Choroid plexus epithelial cell (primary cell): ENCODE measurements around the gene TOMM7.
"Not testable (repeated sequence)": the region's sequence is repeated elsewhere in the genome, so short reads cannot be mapped to it uniquely, and the experiment has no call there.

Experiments
- DNase-seq: peaks from one replicate; pipeline ENCODE4 v3.0.0-alpha.2; 2010; ENCODE audit warnings: low read depth
- H3K4me3 ChIP-seq: 2 replicates; pipeline ENCODE4 v1.5.1; 2011; ENCODE audit warnings: low read depth, mild to moderate bottlenecking, control low read depth, low read length, moderate library complexity
- TF ChIP-seq, protein P1 (sequence below): conservative IDR thresholded peaks from 2 replicates; pipeline ENCODE4 v1.5.1; 2011; ENCODE audit warnings: low read depth, mild to moderate bottlenecking, control low read depth, inconsistent platforms, low read length, moderate library complexity

Gene TOMM7

DNA sequence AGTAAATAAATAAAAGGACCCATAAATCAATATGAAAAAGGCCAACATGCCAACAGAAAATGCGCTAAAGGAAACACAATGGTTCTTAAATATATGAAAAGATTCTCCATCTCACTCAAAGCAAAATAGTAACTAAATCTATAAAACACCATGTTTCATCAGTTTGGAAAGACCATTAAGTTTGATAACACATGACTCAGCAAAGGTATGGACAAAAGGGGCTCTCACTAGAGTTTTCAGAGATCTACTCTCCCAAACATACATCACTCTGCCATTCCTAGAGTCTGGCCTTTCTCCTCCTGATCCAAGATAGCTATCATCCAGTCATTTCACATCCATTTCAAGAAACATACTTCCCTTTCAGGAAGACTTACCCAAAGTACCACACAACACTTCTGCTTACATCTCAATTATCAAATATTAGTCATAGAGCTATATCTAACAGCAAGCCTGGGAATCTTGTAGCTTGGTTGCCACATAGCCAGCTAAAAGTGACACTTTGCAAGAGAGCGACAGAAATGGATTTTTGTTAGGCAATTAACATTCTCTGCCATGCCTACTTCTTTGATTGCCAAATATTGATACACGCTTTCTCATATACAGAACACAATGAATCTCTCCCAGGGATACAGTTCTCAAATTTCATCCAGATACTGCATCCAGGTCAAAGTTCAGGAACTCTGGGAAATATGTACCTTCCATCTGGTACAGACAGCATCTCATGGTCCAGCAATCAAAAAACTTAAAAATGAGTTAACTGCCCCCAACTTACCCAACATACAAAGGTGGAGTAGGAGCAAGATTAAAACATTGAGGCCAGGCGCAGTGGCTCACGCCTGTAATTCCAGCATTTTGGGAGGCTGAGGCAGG, 28.8 kb downstream of the TOMM7 start:
- H3K4me3 ChIP-seq: no peak overlapping the region
- no peak for DNase-seq
- TF ChIP-seq, protein P1, sequence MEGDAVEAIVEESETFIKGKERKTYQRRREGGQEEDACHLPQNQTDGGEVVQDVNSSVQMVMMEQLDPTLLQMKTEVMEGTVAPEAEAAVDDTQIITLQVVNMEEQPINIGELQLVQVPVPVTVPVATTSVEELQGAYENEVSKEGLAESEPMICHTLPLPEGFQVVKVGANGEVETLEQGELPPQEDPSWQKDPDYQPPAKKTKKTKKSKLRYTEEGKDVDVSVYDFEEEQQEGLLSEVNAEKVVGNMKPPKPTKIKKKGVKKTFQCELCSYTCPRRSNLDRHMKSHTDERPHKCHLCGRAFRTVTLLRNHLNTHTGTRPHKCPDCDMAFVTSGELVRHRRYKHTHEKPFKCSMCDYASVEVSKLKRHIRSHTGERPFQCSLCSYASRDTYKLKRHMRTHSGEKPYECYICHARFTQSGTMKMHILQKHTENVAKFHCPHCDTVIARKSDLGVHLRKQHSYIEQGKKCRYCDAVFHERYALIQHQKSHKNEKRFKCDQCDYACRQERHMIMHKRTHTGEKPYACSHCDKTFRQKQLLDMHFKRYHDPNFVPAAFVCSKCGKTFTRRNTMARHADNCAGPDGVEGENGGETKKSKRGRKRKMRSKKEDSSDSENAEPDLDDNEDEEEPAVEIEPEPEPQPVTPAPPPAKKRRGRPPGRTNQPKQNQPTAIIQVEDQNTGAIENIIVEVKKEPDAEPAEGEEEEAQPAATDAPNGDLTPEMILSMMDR: no peak

DNA sequence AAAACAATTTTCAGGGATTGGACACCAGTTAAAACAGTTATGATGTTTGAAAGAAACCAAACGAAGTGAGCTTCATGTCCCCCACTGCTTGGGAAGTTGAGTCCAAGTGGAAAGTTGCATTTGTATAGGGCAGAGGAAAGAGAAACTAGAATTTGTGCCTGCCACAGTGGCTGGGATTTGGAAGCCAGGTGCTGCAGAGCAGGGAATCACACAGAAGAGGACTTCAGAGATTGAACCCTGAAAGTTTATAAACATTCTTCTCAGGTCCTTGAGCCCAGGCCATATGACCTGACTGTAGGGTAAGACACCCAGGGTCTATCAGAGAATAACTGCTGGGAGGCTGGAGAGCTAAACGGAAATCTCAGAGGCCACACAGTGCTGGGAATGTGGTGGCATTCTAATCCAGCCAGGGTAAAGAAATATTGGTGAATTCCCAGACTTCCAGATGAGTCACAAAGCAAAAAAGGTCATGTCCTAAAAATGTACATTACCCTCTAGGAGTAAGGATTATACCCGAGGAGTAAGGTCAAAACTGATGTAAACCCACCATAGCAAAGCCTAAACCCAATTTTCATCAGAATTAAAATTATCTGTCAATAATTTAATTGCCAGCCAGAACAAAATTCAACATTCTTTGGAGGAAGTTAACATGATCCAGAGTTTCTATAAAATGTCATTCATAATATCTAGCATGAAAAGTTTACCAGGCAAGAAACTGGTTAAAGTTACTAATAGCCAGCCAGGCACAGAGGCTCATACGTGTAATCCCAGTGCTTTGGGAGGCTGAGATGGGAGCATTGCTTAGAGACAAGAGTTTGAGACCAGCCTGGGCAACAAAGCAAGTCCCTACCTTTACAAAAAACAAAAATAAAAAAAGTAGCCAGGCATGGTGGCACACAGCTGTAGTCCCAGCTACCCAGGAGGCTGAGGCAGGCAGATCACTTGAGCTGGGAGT, 31.2 kb downstream of the TOMM7 start:
- TF ChIP-seq, protein P1: no peak
- DNase-seq: peak; percentile 9
- no peak overlapping the region for H3K4me3 ChIP-seq

DNA sequence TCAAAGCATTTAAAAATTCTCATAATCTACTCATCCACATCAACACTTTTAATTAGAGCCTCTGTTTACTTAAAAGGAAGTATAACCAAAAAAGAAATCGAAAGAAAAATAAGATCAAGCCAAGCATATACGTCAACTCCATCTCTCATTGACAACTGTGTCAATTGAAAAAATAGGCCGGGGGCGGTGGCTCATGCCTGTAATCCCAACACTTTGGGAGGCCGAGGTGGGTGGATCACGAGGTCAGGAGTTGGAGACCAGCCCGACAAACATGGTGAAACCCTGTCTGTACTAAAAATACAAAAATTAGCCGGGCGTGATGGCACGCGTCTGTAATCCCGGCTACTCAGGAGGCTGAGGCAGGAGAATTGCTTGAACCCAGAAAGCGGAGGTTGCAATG, 32.0 kb downstream of the TOMM7 start:
- not testable (repeated sequence) for H3K4me3 ChIP-seq, DNase-seq

DNA sequence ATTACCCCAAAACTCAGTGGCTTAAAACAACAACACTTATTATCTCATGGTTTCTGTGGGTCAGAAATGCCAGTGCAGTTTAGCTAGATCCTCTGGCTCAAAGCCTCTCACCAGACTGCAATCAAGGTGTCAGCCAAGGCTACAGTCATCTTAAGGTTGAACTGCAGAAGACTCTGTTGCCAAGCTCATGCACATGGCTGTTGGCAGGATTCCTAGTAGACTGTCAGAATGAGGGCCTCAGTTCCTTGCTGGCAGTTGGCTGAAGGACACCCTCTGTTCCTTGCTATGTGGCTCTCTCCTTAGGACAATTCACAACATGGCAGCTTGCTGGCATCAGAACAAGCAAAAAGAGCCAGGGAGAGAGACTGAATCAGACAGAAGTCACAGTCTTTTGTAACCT, 34.7 kb downstream of the TOMM7 start:
- no peak overlapping the region for H3K4me3 ChIP-seq
- TF ChIP-seq, protein P1: no peak
- no peak for DNase-seq

DNA sequence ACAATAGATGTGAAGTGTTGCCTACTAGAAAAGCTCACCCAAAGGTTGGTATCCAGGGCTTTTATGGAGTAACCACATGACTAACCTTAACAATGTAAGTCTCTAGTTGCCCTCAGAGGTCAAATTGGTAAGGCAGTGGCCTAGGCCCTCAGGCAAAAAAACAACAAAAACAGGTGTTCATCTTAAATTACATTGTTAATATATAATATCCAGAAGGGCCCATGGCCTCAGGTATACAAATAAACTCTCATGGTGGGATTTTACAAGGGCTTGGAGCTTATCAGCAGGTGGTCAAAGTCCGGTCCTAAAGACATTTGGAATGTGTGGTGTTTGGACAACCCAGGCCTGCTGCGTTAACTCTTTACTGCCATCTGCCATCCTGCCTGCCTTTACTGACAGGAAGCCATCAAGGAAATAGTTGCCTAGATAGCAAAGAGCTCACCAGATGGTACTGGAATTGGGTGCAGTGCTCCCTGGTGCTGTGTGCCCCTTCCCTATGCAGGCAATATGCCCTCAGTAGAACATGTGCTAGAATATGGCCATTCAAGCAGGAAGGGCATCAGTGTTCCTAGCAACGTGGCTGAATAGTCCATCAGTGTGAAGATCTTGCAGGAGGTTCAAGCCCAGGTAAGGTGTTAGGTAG, 36.2 kb downstream of the TOMM7 start:
- H3K4me3 ChIP-seq: no peak overlapping the region
- TF ChIP-seq, protein P1: no peak
- DNase-seq: no peak

DNA sequence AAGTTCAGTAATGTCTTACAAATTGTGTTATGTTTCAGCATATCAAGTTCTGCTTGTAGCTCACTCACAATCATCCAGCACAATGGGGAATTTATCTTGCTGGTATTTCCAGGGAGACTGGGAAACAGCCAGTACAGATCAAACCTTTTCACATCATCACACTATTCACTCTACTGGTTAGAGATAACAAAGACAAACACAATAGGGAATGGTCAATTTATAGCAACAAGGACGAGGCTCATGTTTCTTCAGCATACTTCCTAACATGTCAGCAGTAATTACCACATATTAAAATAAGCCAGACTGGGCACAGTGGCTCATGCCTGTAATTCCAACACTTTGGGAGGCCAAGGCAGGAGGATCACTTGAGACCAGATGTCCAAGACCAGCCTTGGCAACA, 38.3 kb downstream of the TOMM7 start:
- TF ChIP-seq, protein P1: no peak
- DNase-seq: peak; percentile 21
- H3K4me3 ChIP-seq: no peak overlapping the region

DNA sequence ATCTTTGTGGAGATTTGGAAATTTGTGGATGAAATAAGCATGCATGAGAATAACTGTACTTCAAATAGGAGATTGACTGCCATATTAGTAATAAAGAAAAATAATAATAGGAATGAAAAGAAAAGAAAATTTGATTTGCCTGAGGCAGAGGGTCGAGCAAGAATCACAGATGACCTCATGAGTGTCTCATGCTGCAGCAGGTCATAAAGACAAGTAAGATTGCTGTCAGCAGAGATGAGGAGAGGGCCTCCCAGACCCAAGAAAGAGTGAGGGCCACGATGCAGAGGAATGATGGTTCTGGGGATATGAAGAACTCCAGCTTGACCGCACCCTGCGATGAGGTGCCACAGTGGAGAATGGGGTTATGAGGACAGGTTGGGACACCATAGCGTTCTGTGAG, 39.2 kb downstream of the TOMM7 start:
- TF ChIP-seq, protein P1: no peak
- H3K4me3 ChIP-seq: no peak overlapping the region
- no peak for DNase-seq
